WTC11 (cell line): Measurements from ENCODE around the gene SGPL1. TPM values are rescaled to one million over a fixed set of nuclear protein-coding genes. Genes with fewer than 3 reads are reported as not detected.

ENCODE experiments used
- ATAC-seq: fragments of 200-7000 bp; cut with Tn5 transposase; 2 replicates; pipeline ENCODE4 v1.10.0; 2021; ENCODE audit warnings: mild to moderate bottlenecking, moderate library complexity
- CTCF ChIA-PET: fragments of 300-600 bp; sonication (Branson Sonifier 250); formaldehyde crosslinking; loops from one replicate; lab custom pipeline; 2021; ENCODE audit warnings: antibody characterized with exemption; lab: Charles Lee
- POLR2A ChIA-PET: fragments of 350-600 bp; sonication (Branson Sonifier 250); formaldehyde crosslinking; loops from one replicate; lab custom pipeline; 2021; ENCODE audit warnings: antibody characterized with exemption; lab: Charles Lee
- DNase-seq: peaks from one replicate; pipeline ENCODE4 v3.0.0; 2021; ENCODE audit warnings: low spot score
- H3K27ac Mint-ChIP-seq: 2 replicates; pipeline ENCODE4 v1.8.0; 2021; ENCODE audit warnings: mixed read lengths
- H3K27me3 Mint-ChIP-seq: 2 replicates; pipeline ENCODE4 v1.8.0; 2021; ENCODE audit warnings: low read depth, mild to moderate bottlenecking, moderate library complexity, mixed read lengths
- H3K36me3 Mint-ChIP-seq: 2 replicates; pipeline ENCODE4 v1.8.0; 2021; ENCODE audit warnings: mixed read lengths
- H3K4me1 Mint-ChIP-seq: 2 replicates; pipeline ENCODE4 v1.8.0; 2022; ENCODE audit warnings: mixed read lengths
- H3K4me3 Mint-ChIP-seq: 2 replicates; pipeline ENCODE4 v1.8.0; 2021; ENCODE audit warnings: mild to moderate bottlenecking, moderate library complexity, mixed read lengths
- H3K9me3 Mint-ChIP-seq: 2 replicates; pipeline ENCODE4 v1.8.0; 2021; ENCODE audit warnings: mixed read lengths
- CBFB ChIP-seq: sonication (generic); formaldehyde crosslinking; IDR thresholded peaks from 2 replicates; pipeline ENCODE4 v1.8.1; 2022; ENCODE audit warnings: mild to moderate bottlenecking, low read depth, missing genetic modification reagents
- EMX1 ChIP-seq: fragments of 250-450 bp; sonication (Bioruptor Pico); IDR thresholded peaks from 2 replicates; pipeline ENCODE4 v1.8.0; 2021; ENCODE audit warnings: mild to moderate bottlenecking
- GABPB1 ChIP-seq: sonication (generic); formaldehyde crosslinking; IDR thresholded peaks from 2 replicates; pipeline ENCODE4 v1.8.1; 2023; ENCODE audit warnings: mild to moderate bottlenecking, missing genetic modification reagents
- IRF2 ChIP-seq: sonication (generic); formaldehyde crosslinking; IDR thresholded peaks from 2 replicates; pipeline ENCODE4 v1.8.0; 2022; ENCODE audit warnings: low read depth, missing genetic modification reagents, borderline replicate concordance
- NR3C1 ChIP-seq: sonication (generic); formaldehyde crosslinking; conservative IDR thresholded peaks from 2 replicates; pipeline ENCODE4 v1.8.1; 2023; ENCODE audit warnings: low read depth, mild to moderate bottlenecking, missing genetic modification reagents
- RORB ChIP-seq: fragments of 250-450 bp; sonication (Bioruptor Pico); IDR thresholded peaks from 2 replicates; pipeline ENCODE4 v1.9.0; 2021; ENCODE audit warnings: mild to moderate bottlenecking
- SOX15 ChIP-seq: fragments of 250-450 bp; sonication (Bioruptor Pico); IDR thresholded peaks from 2 replicates; pipeline ENCODE4 v1.9.0; 2021; ENCODE audit warnings: mild to moderate bottlenecking
- SP1 ChIP-seq: sonication (generic); formaldehyde crosslinking; conservative IDR thresholded peaks from 2 replicates; pipeline ENCODE4 v1.8.1; 2022; ENCODE audit warnings: missing genetic modification reagents
- TEAD1 ChIP-seq: sonication (generic); formaldehyde crosslinking; IDR thresholded peaks from 2 replicates; pipeline ENCODE4 v1.8.0; 2022; ENCODE audit warnings: mild to moderate bottlenecking, missing genetic modification reagents
- TEAD4 ChIP-seq: sonication (generic); formaldehyde crosslinking; IDR thresholded peaks from 2 replicates; pipeline ENCODE4 v1.8.0; 2022; ENCODE audit warnings: mild to moderate bottlenecking, missing genetic modification reagents
- ZNF121 ChIP-seq: sonication (generic); formaldehyde crosslinking; IDR thresholded peaks from 2 replicates; pipeline ENCODE4 v1.8.0; 2023; ENCODE audit warnings: missing genetic modification reagents
- ZNF232 ChIP-seq: sonication (generic); formaldehyde crosslinking; IDR thresholded peaks from 2 replicates; pipeline ENCODE4 v1.8.0; 2022; ENCODE audit warnings: mild to moderate bottlenecking, missing genetic modification reagents
- ZNF317 ChIP-seq: sonication (generic); formaldehyde crosslinking; IDR thresholded peaks from 2 replicates; pipeline ENCODE4 v1.8.1; 2023; ENCODE audit warnings: low read depth, mild to moderate bottlenecking, moderate library complexity, missing genetic modification reagents, borderline replicate concordance
- ZNF423 ChIP-seq: fragments of 250-450 bp; sonication (Bioruptor Pico); IDR thresholded peaks from 2 replicates; pipeline ENCODE4 v2.1.2; 2022; ENCODE audit warnings: mild to moderate bottlenecking, moderate library complexity
- total RNA-seq: library from RNA; stranded (reverse); gene quantifications from 3 replicates; pipeline ENCODE4 v1.2.3, GENCODE V29; 2021
- TF ChIP-seq, protein P1 (sequence below): sonication (generic); formaldehyde crosslinking; conservative IDR thresholded peaks from 2 replicates; pipeline ENCODE4 v1.8.1; 2022; ENCODE audit warnings: mild to moderate bottlenecking, missing genetic modification reagents
- TF ChIP-seq, protein P2 (sequence below): sonication (generic); formaldehyde crosslinking; IDR thresholded peaks from 2 replicates; pipeline ENCODE4 v1.8.1; 2022; ENCODE audit warnings: low read depth, mild to moderate bottlenecking, moderate library complexity, missing genetic modification reagents, borderline replicate concordance
- TF ChIP-seq, protein P3 (sequence below): sonication (generic); formaldehyde crosslinking; IDR thresholded peaks from 2 replicates; pipeline ENCODE4 v1.8.1; 2022; ENCODE audit warnings: low read depth, missing genetic modification reagents, borderline replicate concordance
- TF ChIP-seq, protein P4 (sequence below): sonication (generic); formaldehyde crosslinking; IDR thresholded peaks from 2 replicates; pipeline ENCODE4 v1.8.0; 2022; ENCODE audit warnings: mild to moderate bottlenecking, missing genetic modification reagents
- TF ChIP-seq, protein P5 (sequence below): sonication (generic); formaldehyde crosslinking; conservative IDR thresholded peaks from 2 replicates; pipeline ENCODE4 v1.8.1; 2023; ENCODE audit warnings: mild to moderate bottlenecking, low read depth, missing genetic modification reagents, moderate library complexity
- TF ChIP-seq, protein P6 (sequence below): fragments of 250-450 bp; sonication (Bioruptor Pico); IDR thresholded peaks from 2 replicates; pipeline ENCODE4 v1.9.0; 2021; ENCODE audit warnings: mild to moderate bottlenecking, borderline replicate concordance
- TF ChIP-seq, protein P7 (sequence below): fragments of 250-450 bp; sonication (Bioruptor Pico); conservative IDR thresholded peaks from 2 replicates; pipeline ENCODE4 v1.9.0; 2021; ENCODE audit warnings: mild to moderate bottlenecking

SGPL1 gene
- total RNA-seq, 1 experiment from 2014 or later, result 44.6 TPM

DNA sequence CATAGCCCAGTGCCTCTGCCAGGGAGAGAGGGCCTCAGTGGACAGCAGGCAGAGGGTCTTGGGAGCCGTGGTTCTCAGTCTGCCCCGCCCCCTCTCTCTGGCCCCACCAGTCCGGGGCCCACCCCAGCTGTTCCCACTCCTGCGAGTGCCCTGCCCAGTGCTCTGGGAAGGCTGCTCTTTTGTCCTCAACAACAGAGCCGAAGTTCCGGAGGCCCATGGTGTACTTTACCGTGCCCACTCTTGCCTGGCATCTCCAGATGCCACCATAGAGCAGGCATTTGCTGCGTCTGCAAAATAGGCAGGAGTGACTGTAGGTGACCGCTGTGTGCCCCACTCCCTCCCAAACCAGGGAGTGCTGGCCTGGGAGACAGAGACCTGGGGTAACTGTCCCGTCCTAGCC lies 101.9 kb downstream of the SGPL1 start:
- Mint-ChIP-seq H3K4me1 (no peaks in the 10 kb centered on the region; the same call in 1 of the 2 replicates), H3K27me3 (no peaks in the 10 kb centered on the region; the same call in 1 of the 2 replicates), H3K9me3 (no peaks in the 10 kb centered on the region), H3K27ac (no peak overlapping the region), H3K4me3 (no peak overlapping the region), H3K36me3 (no peaks in the 10 kb centered on the region)
- DNase-seq, result no peak
- POLR2A ChIA-PET, result no interaction called here
- no peak for ATAC-seq
- CTCF ChIA-PET, result interaction anchor here (3.6 kb wide), 1 partner anchor 14 kb away, joined by 19 read pairs; no protein-coding TSS in a partner anchor
- TF ChIP-seq TEAD4 (CRISPR knock-in tag) (no peak), EMX1 (CRISPR knock-in tag) (no peak), TEAD1 (CRISPR knock-in tag) (no peak), ZNF232 (no peak), GABPB1 (CRISPR knock-in tag) (no peak), SOX15 (CRISPR knock-in tag) (no peak), ZNF317 (CRISPR knock-in tag) (no peak), CBFB (no peak), NR3C1 (CRISPR knock-in tag) (no peak), RORB (CRISPR knock-in tag) (no peak)
- TF ChIP-seq, protein P1, sequence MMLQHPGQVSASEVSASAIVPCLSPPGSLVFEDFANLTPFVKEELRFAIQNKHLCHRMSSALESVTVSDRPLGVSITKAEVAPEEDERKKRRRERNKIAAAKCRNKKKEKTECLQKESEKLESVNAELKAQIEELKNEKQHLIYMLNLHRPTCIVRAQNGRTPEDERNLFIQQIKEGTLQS (CRISPR knock-in tag), result no peak
- TF ChIP-seq, protein P2, sequence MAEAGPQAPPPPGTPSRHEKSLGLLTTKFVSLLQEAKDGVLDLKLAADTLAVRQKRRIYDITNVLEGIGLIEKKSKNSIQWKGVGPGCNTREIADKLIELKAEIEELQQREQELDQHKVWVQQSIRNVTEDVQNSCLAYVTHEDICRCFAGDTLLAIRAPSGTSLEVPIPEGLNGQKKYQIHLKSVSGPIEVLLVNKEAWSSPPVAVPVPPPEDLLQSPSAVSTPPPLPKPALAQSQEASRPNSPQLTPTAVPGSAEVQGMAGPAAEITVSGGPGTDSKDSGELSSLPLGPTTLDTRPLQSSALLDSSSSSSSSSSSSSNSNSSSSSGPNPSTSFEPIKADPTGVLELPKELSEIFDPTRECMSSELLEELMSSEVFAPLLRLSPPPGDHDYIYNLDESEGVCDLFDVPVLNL (CRISPR knock-in tag), result no peak
- TF ChIP-seq, protein P3, sequence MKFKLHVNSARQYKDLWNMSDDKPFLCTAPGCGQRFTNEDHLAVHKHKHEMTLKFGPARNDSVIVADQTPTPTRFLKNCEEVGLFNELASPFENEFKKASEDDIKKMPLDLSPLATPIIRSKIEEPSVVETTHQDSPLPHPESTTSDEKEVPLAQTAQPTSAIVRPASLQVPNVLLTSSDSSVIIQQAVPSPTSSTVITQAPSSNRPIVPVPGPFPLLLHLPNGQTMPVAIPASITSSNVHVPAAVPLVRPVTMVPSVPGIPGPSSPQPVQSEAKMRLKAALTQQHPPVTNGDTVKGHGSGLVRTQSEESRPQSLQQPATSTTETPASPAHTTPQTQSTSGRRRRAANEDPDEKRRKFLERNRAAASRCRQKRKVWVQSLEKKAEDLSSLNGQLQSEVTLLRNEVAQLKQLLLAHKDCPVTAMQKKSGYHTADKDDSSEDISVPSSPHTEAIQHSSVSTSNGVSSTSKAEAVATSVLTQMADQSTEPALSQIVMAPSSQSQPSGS (CRISPR knock-in tag), result no peak
- TF ChIP-seq, protein P4, sequence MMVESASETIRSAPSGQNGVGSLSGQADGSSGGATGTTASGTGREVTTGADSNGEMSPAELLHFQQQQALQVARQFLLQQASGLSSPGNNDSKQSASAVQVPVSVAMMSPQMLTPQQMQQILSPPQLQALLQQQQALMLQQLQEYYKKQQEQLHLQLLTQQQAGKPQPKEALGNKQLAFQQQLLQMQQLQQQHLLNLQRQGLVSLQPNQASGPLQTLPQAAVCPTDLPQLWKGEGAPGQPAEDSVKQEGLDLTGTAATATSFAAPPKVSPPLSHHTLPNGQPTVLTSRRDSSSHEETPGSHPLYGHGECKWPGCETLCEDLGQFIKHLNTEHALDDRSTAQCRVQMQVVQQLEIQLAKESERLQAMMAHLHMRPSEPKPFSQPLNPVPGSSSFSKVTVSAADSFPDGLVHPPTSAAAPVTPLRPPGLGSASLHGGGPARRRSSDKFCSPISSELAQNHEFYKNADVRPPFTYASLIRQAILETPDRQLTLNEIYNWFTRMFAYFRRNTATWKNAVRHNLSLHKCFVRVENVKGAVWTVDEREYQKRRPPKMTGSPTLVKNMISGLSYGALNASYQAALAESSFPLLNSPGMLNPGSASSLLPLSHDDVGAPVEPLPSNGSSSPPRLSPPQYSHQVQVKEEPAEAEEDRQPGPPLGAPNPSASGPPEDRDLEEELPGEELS (CRISPR knock-in tag), result no peak
- TF ChIP-seq, protein P5, sequence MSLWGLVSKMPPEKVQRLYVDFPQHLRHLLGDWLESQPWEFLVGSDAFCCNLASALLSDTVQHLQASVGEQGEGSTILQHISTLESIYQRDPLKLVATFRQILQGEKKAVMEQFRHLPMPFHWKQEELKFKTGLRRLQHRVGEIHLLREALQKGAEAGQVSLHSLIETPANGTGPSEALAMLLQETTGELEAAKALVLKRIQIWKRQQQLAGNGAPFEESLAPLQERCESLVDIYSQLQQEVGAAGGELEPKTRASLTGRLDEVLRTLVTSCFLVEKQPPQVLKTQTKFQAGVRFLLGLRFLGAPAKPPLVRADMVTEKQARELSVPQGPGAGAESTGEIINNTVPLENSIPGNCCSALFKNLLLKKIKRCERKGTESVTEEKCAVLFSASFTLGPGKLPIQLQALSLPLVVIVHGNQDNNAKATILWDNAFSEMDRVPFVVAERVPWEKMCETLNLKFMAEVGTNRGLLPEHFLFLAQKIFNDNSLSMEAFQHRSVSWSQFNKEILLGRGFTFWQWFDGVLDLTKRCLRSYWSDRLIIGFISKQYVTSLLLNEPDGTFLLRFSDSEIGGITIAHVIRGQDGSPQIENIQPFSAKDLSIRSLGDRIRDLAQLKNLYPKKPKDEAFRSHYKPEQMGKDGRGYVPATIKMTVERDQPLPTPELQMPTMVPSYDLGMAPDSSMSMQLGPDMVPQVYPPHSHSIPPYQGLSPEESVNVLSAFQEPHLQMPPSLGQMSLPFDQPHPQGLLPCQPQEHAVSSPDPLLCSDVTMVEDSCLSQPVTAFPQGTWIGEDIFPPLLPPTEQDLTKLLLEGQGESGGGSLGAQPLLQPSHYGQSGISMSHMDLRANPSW (CRISPR knock-in tag), result no peak

DNA sequence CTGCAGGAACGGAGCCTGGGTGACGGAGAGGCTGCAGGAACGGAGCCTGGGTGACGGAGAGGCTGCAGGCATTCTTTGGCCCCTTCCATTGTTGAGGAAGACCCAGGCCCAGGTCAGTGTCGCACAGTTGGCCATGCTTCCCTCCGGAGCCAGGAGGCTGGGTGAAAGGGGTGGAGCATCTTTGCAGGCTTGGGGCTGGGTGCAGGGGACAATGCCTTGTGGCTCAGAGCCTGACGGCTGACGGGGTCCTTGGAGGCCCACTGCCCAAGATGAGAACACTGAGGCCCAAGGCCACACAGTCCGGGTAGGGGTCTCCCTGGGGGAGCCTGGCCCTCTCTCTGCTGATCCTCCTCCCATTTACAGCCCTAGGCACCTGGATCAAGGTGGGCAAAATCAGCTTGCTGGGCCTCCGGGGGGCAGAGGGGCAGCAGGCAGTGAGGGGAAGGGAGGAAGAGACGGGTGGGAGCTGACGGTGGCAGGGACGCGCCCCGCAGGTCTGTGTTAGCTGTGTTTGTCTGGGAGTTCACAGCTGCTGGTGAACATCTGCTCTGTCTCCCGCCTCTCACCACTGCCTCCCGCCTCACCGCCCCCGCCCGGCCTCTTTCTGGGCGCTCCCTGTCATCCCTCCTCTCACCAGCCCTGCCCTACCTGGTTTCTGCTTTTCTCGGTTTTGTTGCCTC lies 103.2 kb downstream of the SGPL1 start:
- H3K4me1 Mint-ChIP-seq, result no peaks in the 10 kb centered on the region
- H3K4me3 Mint-ChIP-seq, result no peak overlapping the region
- CTCF ChIA-PET, result interaction anchor here (3.6 kb wide), 1 partner anchor 16 kb away, joined by 19 read pairs; no protein-coding TSS in a partner anchor
- no peaks in the 10 kb centered on the region for H3K36me3 Mint-ChIP-seq
- POLR2A ChIA-PET, result no interaction called here
- H3K27ac Mint-ChIP-seq, result no peak overlapping the region
- H3K9me3 Mint-ChIP-seq, result no peaks in the 10 kb centered on the region
- no peaks in the 10 kb centered on the region; the same call in 1 of the 2 replicates for H3K27me3 Mint-ChIP-seq
- DNase-seq (no peak), ATAC-seq (no peak)
- TF ChIP-seq, protein P6, sequence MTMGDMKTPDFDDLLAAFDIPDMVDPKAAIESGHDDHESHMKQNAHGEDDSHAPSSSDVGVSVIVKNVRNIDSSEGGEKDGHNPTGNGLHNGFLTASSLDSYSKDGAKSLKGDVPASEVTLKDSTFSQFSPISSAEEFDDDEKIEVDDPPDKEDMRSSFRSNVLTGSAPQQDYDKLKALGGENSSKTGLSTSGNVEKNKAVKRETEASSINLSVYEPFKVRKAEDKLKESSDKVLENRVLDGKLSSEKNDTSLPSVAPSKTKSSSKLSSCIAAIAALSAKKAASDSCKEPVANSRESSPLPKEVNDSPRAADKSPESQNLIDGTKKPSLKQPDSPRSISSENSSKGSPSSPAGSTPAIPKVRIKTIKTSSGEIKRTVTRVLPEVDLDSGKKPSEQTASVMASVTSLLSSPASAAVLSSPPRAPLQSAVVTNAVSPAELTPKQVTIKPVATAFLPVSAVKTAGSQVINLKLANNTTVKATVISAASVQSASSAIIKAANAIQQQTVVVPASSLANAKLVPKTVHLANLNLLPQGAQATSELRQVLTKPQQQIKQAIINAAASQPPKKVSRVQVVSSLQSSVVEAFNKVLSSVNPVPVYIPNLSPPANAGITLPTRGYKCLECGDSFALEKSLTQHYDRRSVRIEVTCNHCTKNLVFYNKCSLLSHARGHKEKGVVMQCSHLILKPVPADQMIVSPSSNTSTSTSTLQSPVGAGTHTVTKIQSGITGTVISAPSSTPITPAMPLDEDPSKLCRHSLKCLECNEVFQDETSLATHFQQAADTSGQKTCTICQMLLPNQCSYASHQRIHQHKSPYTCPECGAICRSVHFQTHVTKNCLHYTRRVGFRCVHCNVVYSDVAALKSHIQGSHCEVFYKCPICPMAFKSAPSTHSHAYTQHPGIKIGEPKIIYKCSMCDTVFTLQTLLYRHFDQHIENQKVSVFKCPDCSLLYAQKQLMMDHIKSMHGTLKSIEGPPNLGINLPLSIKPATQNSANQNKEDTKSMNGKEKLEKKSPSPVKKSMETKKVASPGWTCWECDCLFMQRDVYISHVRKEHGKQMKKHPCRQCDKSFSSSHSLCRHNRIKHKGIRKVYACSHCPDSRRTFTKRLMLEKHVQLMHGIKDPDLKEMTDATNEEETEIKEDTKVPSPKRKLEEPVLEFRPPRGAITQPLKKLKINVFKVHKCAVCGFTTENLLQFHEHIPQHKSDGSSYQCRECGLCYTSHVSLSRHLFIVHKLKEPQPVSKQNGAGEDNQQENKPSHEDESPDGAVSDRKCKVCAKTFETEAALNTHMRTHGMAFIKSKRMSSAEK (CRISPR knock-in tag), result no peak
- TF ChIP-seq IRF2 (no peak), ZNF423 (CRISPR knock-in tag) (no peak), ZNF121 (CRISPR knock-in tag) (no peak), SP1 (CRISPR knock-in tag) (no peak)
- TF ChIP-seq, protein P7, sequence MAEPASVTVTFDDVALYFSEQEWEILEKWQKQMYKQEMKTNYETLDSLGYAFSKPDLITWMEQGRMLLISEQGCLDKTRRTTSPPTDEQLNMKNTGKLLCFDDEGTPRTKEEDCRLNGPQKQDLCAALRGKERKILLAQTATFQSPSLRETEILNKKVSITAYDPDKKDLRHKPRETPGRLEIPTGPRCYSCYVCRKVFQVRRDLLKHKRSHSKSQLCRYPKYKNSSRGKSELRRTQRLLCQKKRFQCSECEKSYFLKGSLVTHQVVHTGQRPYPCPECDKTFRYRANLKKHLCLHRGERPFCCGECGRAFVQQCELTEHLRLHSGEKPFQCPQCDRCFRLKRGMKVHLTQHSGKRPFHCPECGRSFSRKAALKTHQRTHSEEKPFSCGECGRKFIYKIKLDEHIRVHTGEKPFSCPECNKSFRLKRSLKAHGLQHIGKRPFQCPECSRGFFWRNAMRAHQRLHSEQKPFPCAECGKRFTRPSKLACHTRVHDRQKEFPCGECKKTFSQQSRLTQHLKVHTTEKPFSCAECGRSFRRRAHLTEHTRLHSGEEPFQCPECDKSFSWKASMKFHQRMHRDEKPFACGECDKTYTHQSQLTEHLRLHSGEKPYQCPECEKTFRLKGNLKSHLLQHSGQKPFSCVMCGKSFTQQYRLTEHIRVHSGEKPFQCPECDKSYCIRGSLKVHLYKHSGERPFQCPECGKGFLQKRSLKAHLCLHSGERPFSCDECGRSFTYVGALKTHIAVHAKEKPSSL (CRISPR knock-in tag), result no peak
